HTR-8/SVneo (cell line): ENCODE data around the gene RASSF3.

Source experiments
- DNase-seq: peaks from one replicate; pipeline ENCODE4 v3.0.0; 2011; ENCODE audit warnings: low spot score, mixed read lengths; ENCODE audit not compliant: insufficient read length
- FAIRE-seq: peaks from 2 replicates; lab custom pipeline; 2011; peaks lifted over from hg19 to GRCh38; lab: Jason Lieb, UNC

The RASSF3 gene

GRCh38 chr12:64746663-64747062, 136.4 kb downstream of the RASSF3 start:
- no peak for FAIRE-seq
- no peak for DNase-seq
